ENCODE measurements around the gene SGIP1. TPM values are rescaled to one million over a fixed set of nuclear protein-coding genes. Genes with fewer than 3 reads are reported as not detected.
"Not testable (repeated sequence)": the region's sequence is repeated elsewhere in the genome, so short reads cannot be mapped to it uniquely, and the experiment has no call there.

The SGIP1 gene
- total RNA-seq, 1 donor from 2014 or later: 5.3 TPM

- H3K36me3 Mint-ChIP-seq (ENCODE audit: low read depth): no peaks in the 10 kb centered on the region
- H3K27me3 Mint-ChIP-seq (ENCODE audit: low read depth): no peaks in the 10 kb centered on the region
- no peaks in the 10 kb centered on the region for H3K9me3 Mint-ChIP-seq
- DNase-seq (ENCODE audit: low read depth, low spot score): no peak
- no peak overlapping the region for H3K27ac Mint-ChIP-seq (ENCODE audit: unreplicated experiment)
- H3K4me1 Mint-ChIP-seq: no peaks in the 10 kb centered on the region
- H3K4me3 Mint-ChIP-seq: no peak overlapping the region
- no peak for TF ChIP-seq CTCF (conservative IDR thresholded peaks at IDR 0.05)
These were observed 198.6 kb downstream of the SGIP1 start for GRCh38 chr1:66732407-66733166.

GRCh38 chr1:66733348-66734017 lies 199.5 kb downstream of the SGIP1 start:
- no peak overlapping the region for H3K27ac Mint-ChIP-seq (ENCODE audit: unreplicated experiment)
- H3K9me3 Mint-ChIP-seq: no peaks in the 10 kb centered on the region
- no peaks in the 10 kb centered on the region for H3K27me3 Mint-ChIP-seq (ENCODE audit: low read depth)
- no peaks in the 10 kb centered on the region for H3K36me3 Mint-ChIP-seq (ENCODE audit: low read depth)
- H3K4me1 Mint-ChIP-seq: no peaks in the 10 kb centered on the region
- no peak for TF ChIP-seq CTCF (conservative IDR thresholded peaks at IDR 0.05)
- H3K4me3 Mint-ChIP-seq: no peak overlapping the region
- no peak for DNase-seq (ENCODE audit: low read depth, low spot score)

DNA sequence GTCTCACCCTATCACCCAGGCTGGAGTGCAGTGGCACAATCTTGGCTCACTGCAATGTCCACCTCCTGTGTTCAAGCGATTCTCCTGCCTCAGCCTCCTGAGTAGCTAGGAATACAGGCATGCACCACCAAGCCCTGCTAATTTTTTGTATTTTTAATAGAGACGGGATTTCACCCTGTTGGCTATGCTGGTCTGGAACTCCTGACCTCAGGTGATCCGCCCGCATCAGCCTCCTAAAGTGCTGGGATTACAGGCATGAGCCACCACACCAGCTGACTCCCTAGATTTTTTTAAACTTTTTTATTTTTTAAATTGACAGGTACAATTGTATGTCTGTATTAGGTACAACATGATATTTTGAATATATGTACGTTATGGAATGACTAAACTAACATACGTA lies 200.6 kb downstream of the SGIP1 start:
- H3K4me1 Mint-ChIP-seq; H3K4me3 Mint-ChIP-seq; H3K27me3 Mint-ChIP-seq (ENCODE audit: low read depth); DNase-seq (ENCODE audit: low read depth, low spot score); H3K27ac Mint-ChIP-seq (ENCODE audit: unreplicated experiment); H3K36me3 Mint-ChIP-seq (ENCODE audit: low read depth); H3K9me3 Mint-ChIP-seq: not testable (repeated sequence)

GRCh38 chr1:66737836-66738235 lies 203.9 kb downstream of the SGIP1 start:
- no peak for TF ChIP-seq CTCF (conservative IDR thresholded peaks at IDR 0.05)
- Mint-ChIP-seq H3K36me3 (ENCODE audit: low read depth) (no peaks in the 10 kb centered on the region), H3K27ac (ENCODE audit: unreplicated experiment) (no peak overlapping the region), H3K27me3 (ENCODE audit: low read depth) (no peaks in the 10 kb centered on the region), H3K4me1 (peaks cover 14% of the 10 kb centered on the region), H3K9me3 (peaks cover 6% of the 10 kb centered on the region), H3K4me3 (no peak overlapping the region)
- DNase-seq (ENCODE audit: low read depth, low spot score): no peak

DNA sequence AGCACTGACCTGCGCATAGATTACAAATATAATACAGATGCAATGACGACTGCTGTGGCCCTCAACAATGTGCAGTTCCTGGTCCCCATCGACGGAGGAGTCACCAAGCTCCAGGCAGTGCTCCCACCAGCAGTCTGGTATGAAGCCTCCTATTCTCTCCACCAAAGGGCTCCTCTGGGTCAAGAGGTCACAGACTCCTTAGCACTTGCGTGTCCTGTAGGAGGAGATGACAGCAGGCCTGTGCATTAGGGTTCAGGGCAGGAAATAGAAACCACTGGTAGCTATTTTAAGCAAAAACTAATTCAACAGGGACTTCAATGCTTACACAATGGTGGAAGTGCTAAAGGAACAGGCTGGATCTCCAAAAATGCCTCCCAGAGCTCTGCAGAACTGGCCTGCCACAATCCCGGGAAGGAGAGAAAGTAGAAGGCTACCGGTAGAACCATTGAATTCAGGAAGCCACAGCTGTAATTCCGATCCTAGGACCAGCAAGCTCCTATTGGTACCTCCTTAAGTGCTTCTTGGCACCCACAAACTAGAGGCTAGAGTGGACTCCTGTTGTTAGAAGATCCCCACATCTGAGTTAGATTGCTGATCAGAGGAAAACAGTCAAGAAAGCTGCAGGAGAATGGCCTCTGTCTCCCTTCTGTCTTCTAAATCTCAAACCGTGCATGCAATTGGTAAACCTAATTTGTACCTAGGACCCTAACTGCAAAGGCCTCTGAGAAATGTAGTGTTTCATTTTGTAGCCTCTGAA lies 205.6 kb downstream of the SGIP1 start:
- H3K4me1 Mint-ChIP-seq: peaks cover 14% of the 10 kb centered on the region
- TF ChIP-seq CTCF (conservative IDR thresholded peaks at IDR 0.05): no peak
- peak overlapping the region; percentile 93 for H3K27ac Mint-ChIP-seq (ENCODE audit: unreplicated experiment)
- peaks cover 8% of the 10 kb centered on the region for H3K9me3 Mint-ChIP-seq
- DNase-seq (ENCODE audit: low read depth, low spot score): no peak
- H3K27me3 Mint-ChIP-seq (ENCODE audit: low read depth): no peaks in the 10 kb centered on the region
- no peaks in the 10 kb centered on the region for H3K36me3 Mint-ChIP-seq (ENCODE audit: low read depth)
- H3K4me3 Mint-ChIP-seq: no peak overlapping the region

Measured in neural crest cell (in vitro differentiated cells).